Natural killer cell (primary cell): Measurements from ENCODE around the gene SLC7A14. TPM values are rescaled to one million over a fixed set of nuclear protein-coding genes. Genes with fewer than 3 reads are reported as not detected.

Experiments used
- ATAC-seq, 3 donors: fragments of 150-1000 bp in 2 of 3; fragments of 200-7000 bp in 1 of 3; cut with Tn5 transposase; 1 replicate in 1 of 3; 2 replicates in 2 of 3; pipeline ENCODE4 v1.10.0; 2021; ENCODE audit warnings: mild to moderate bottlenecking in 2 of 3, moderate library complexity in 2 of 3
- DNase-seq, 2 donors: peaks; one replicate each; pipeline versions ENCODE4 v3.0.0 to v3.0.0-alpha.2; 2013 to 2021; ENCODE audit warnings: mixed read lengths in 1 of 2
- H3K27ac ChIP-seq: one replicate; pipeline ENCODE4 v1.5.1; 2013; ENCODE audit warnings: mild to moderate bottlenecking, low read length
- H3K27me3 ChIP-seq: one replicate; pipeline ENCODE4 v1.6.1; 2013; ENCODE audit warnings: low read length; ENCODE audit not compliant: control insufficient read depth, insufficient read depth
- H3K36me3 ChIP-seq: one replicate; pipeline ENCODE4 v1.6.1; 2013; ENCODE audit warnings: low read length; ENCODE audit not compliant: control insufficient read depth, insufficient read depth
- H3K4me1 ChIP-seq: one replicate; pipeline ENCODE4 v1.6.1; 2013; ENCODE audit warnings: low read length; ENCODE audit not compliant: control insufficient read depth, insufficient read depth
- H3K4me3 ChIP-seq: one replicate; pipeline ENCODE4 v1.5.1; 2013; ENCODE audit warnings: low read length
- H3K9me3 ChIP-seq: one replicate; pipeline ENCODE4 v1.6.1; 2013; ENCODE audit warnings: low read length; ENCODE audit not compliant: control insufficient read depth, insufficient read depth
- H3K27ac Mint-ChIP-seq, 2 donors: one replicate each; pipeline ENCODE4 v1.8.0; 2022; ENCODE audit warnings: mild to moderate bottlenecking in 2 of 2, mixed read lengths in 2 of 2, moderate library complexity in 1 of 2
- H3K27me3 Mint-ChIP-seq, 2 donors: one replicate each; pipeline ENCODE4 v1.8.0; 2022; ENCODE audit warnings: low read depth in 2 of 2, mixed read lengths in 2 of 2
- H3K36me3 Mint-ChIP-seq: one replicate; pipeline ENCODE4 v1.8.0; 2022; ENCODE audit warnings: mixed read lengths
- H3K4me1 Mint-ChIP-seq, 2 donors: one replicate each; pipeline ENCODE4 v1.8.0; 2022; ENCODE audit warnings: mixed read lengths in 2 of 2
- H3K4me3 Mint-ChIP-seq: one replicate; pipeline ENCODE4 v1.8.0; 2022; ENCODE audit warnings: mild to moderate bottlenecking, moderate library complexity, mixed read lengths
- H3K9me3 Mint-ChIP-seq, 2 donors: one replicate each; pipeline ENCODE4 v1.8.0; 2022; ENCODE audit warnings: mixed read lengths in 2 of 2
- CTCF ChIP-seq: fragments of 200-600 bp; IDR thresholded peaks from one replicate; pipeline ENCODE4 v1.8.0; 2022; ENCODE audit warnings: antibody characterized with exemption
- WGBS: methylation state at CpG from one replicate; pipeline ENCODE4 v1.1.7; 2013; ENCODE audit warnings: missing lambda C conversion rate; ENCODE audit not compliant: insufficient coverage; 5-methylcytosine and 5-hydroxymethylcytosine counted together
- intact Hi-C: fragments of 100-400 bp; cut with micrococcal nuclease; formaldehyde crosslinking; loops from one replicate; pipeline ENCODE4 v1.14.2; 2022
- total RNA-seq, 4 donors: library from RNA; stranded (reverse); fragments of 120-200 nt in 1 of 4; gene quantifications; one replicate each; pipeline versions ENCODE4 v1.2.3 to v1.2.4, GENCODE V29; 2013 to 2022

The SLC7A14 gene
- total RNA-seq, 3 donors from 2014 or later (not counting 1 experiment from before 2014, with no cell fraction given), result not detected

DNA sequence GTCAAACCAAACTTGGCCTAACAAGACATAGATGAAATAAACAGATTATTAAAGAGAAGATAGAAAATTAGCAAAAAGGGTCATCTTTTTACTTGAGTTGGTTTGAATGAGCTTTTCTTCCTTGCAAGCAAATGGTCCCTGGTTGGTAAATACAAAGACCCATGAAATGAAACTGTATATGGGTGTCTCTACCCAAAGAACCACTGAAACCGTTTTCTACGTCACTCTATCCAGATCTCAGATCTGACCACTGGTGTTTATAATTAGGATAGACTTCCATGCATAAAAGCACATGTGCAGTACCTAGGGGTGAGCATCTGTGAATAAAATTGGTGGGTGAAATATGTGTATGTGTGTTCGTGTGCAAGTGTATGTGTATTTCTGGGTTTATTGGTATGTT is 94.0 kb downstream of the SLC7A14 start:
- Histone ChIP-seq H3K9me3 (no peaks in the 10 kb centered on the region), H3K36me3 (no peaks in the 10 kb centered on the region), H3K4me1 (no peaks in the 10 kb centered on the region), H3K27me3 (no peaks in the 10 kb centered on the region), H3K4me3 (no peak overlapping the region), H3K27ac (no peak overlapping the region)
- intact Hi-C loops, result no loop called here
- no peak for DNase-seq
- Mint-ChIP-seq H3K36me3 (no peaks in the 10 kb centered on the region), H3K27me3 (peaks cover 0 to 8% of the 10 kb centered on the region in 2 donors), H3K9me3 (no peaks in the 10 kb centered on the region), H3K27ac (no peak overlapping the region), H3K4me1 (no peaks in the 10 kb centered on the region), H3K4me3 (no peak overlapping the region)
- whole genome bisulfite sequencing, result 92% methylated on average over 3 of the region's 3 CpGs
- no peak for TF ChIP-seq CTCF
- no peak for ATAC-seq

GRCh38 chr3:170490828-170491560 is 94.9 kb downstream of the SLC7A14 start:
- Mint-ChIP-seq H3K4me1 (no peaks in the 10 kb centered on the region), H3K4me3 (no peak overlapping the region), H3K27me3 (peaks cover 2 to 6% of the 10 kb centered on the region in 2 donors), H3K9me3 (no peaks in the 10 kb centered on the region), H3K36me3 (no peaks in the 10 kb centered on the region), H3K27ac (no peak overlapping the region)
- Histone ChIP-seq H3K9me3 (no peaks in the 10 kb centered on the region), H3K27ac (no peak overlapping the region), H3K4me1 (no peaks in the 10 kb centered on the region), H3K4me3 (no peak overlapping the region), H3K36me3 (no peaks in the 10 kb centered on the region), H3K27me3 (no peaks in the 10 kb centered on the region)
- TF ChIP-seq CTCF, result no peak
- DNase-seq, result no peak
- intact Hi-C loops, result no loop called here
- 100% methylated on average over 1 of the region's 2 CpGs for WGBS
- no peak for ATAC-seq

GRCh38 chr3:170488802-170489201 is 97.1 kb downstream of the SLC7A14 start:
- DNase-seq (no peak), ATAC-seq (no peak)
- Mint-ChIP-seq H3K36me3 (no peaks in the 10 kb centered on the region), H3K4me3 (no peak overlapping the region), H3K27ac (no peak overlapping the region), H3K27me3 (peaks cover 0 to 6% of the 10 kb centered on the region in 2 donors), H3K9me3 (no peaks in the 10 kb centered on the region), H3K4me1 (no peaks in the 10 kb centered on the region)
- Histone ChIP-seq H3K4me1 (no peaks in the 10 kb centered on the region), H3K27me3 (no peaks in the 10 kb centered on the region), H3K4me3 (no peak overlapping the region), H3K36me3 (no peaks in the 10 kb centered on the region), H3K27ac (no peak overlapping the region), H3K9me3 (no peaks in the 10 kb centered on the region)
- intact Hi-C loops, result no loop called here
- no peak for TF ChIP-seq CTCF
- WGBS, result 100% methylated on average over 1 of the region's 4 CpGs

DNA sequence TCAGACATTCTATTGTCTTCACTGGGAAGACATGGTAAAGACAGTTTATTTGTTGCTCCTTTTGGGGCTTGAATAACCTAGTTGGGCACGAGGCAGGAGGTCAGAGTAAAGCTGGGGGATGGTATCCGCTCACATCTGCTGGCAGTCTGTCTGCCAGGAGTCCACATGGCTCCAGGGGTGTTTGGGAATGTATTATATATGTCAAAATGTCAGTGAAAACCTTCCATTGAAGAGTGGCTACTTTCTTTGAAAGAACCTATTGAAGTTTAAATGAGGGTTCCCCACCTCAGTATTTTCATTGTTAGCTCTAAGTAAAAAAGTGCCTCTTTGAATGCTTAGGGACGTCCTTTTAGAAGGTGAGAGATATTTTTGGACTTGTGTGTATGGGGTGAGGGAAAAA is 98.8 kb downstream of the SLC7A14 start:
- Mint-ChIP-seq H3K4me3 (no peak overlapping the region), H3K27ac (no peak overlapping the region), H3K27me3 (peaks cover 0 to 6% of the 10 kb centered on the region in 2 donors), H3K9me3 (no peaks in the 10 kb centered on the region), H3K4me1 (no peaks in the 10 kb centered on the region), H3K36me3 (no peaks in the 10 kb centered on the region)
- intact Hi-C loops, result no loop called here
- TF ChIP-seq CTCF, result no peak
- Histone ChIP-seq H3K36me3 (no peaks in the 10 kb centered on the region), H3K9me3 (no peaks in the 10 kb centered on the region), H3K27me3 (no peaks in the 10 kb centered on the region), H3K4me3 (no peak overlapping the region), H3K4me1 (no peaks in the 10 kb centered on the region), H3K27ac (no peak overlapping the region)
- ATAC-seq (no peak), DNase-seq (no peak)
- WGBS, result 60% methylated on average over 3 of the region's 3 CpGs
